Measurements from ENCODE around the gene CLDN4.
"Not testable (repeated sequence)": the region's sequence is repeated elsewhere in the genome, so short reads cannot be mapped to it uniquely, and the experiment has no call there.

CLDN4 gene

DNA sequence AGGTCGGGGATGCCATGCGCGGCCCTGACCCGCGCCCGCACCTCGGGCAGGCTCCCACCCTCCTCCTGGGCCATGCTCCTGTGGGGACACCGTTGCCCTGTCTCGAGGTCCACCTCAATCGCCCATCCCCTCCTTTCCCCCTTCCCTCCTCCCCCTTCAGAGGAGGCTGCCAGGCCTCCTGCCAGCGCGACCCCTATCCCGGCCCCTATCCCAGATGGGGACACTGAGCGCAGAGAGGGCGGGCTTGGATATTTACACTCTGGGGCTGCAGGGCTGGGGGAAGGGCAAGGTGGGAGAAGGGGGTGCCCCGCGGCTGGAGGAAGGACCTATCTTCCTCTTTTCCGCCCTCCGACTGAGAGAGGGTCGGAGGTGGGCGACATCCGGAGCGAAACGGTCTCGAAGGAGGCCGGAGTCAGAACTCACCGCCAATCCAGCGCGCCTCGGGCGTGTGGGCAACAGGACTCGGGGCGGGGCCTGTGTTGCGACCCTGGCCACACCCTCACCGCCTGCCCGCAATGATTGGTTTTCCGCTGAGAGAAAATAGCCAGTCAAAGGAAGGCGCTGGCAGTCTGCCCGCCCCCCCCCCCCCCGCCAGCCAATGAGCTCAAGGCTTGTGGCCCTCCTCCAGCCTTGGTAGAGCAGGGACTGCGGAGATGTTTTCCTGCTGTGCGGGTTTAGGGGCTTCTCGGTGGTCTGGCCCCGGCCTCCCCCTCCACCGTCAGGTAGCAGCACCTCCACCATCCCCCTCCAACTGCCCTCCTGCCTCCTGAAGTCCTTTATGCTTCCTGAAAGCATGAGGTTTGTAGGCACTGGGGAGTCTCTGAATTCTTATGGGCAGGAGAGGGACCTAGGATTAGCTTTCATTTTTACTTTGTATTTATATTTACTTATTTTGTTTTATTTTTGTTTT is 11.5 kb downstream of the CLDN4 start, which contains the start of gene METTL27:
METTL27 (minus strand) TSS at position 450 of the 910 bp plus-strand sequence; CDS start at position 74, 376 bp downstream.
- DNase-seq (ENCODE audit: low read depth), result peak; percentile 78

DNA sequence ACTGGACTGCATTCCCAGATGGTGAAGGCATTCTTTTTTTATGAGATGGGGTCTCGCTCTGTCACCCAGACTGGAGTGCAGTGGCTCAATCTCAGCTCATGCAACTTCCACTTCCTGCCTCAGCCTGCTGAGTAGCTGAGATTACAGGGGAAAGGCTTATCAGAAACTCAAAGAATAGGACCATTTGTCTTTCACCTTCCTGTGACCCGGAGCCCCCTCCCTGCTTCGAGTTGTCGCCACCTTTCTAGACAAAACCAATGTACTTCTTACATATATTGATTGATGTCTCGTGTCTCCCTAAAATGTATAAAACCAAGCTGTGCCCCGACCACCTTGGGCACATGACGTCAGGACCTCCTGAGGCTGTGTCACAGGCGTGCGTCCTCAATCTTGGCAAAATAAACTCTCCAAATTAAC is 13.3 kb downstream of the CLDN4 start:
- no peak for DNase-seq (ENCODE audit: low read depth)

DNA sequence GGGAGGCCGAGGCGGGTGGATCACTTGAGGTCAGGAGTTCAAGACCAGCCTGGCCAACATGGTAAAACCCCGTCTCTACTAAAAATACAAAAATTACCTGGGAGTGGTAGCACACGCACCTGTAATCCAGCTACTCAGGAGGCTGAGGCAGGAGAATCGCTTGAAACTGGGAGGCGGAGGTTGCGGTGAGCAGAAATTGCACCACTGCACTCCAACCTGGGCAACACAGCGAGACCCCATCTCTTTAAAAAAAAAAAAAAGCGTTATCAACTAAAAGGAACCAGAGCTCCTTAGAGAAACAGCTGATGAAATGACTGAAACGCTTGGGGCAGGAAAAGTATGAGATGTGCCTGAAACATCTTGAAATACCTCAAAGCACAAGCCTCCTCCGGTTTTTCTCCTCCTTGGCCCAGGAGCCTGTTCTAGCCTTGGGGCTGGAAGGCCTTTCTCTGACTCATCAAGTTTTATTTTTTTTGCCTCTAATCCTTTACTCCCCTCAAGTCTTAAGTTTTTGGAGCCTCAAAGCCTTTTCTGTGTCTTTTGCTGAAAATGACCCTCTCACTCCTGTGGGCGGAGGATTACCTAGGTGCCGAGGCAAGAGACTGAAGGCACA is 14.2 kb downstream of the CLDN4 start:
- no peak for DNase-seq (ENCODE audit: low read depth)

GRCh38 chr7:73845701-73846195 is 15.0 kb downstream of the CLDN4 start:
- not testable (repeated sequence) for DNase-seq (ENCODE audit: low read depth)

DNA sequence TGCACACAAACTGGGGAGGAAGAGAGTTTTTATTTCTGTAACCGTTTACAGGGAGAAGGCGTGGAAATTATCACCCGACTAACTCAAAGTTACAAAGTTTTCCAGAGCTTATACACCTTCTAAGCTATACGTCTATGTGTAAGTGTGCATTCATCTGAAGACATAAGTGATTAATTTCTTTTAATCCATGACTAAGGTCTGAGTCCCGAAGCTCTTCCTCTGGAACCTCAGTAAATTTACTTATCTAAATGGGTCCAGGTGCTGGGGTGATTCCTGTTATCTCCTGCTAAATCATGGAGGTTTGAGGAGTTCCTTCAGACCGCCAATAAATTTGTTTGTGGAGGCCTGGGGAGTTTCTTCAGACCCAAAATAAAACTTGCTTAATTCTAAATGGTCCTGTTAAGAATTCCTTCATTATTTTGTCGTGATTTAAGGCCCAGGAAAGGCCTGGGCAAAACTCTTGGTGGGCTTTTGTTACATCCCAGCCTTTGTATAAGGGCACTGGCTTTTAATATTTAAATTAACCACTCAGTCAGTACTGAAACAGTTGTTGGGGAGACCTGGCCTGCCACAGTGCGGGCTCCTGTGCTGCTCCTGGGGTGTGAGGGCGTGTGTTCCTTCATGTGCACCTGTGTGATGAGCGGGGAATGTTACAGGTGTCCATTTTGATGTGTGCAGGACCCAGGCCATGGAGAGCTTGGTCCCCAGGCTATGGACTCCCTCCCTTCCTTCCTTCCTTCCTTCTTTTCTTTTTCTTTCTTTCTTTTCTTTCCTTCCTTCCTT is 17.3 kb downstream of the CLDN4 start:
- no peak for DNase-seq (ENCODE audit: low read depth)

GRCh38 chr7:73850781-73851207 is 20.0 kb downstream of the CLDN4 start:
- DNase-seq (ENCODE audit: low read depth), result no peak

DNA sequence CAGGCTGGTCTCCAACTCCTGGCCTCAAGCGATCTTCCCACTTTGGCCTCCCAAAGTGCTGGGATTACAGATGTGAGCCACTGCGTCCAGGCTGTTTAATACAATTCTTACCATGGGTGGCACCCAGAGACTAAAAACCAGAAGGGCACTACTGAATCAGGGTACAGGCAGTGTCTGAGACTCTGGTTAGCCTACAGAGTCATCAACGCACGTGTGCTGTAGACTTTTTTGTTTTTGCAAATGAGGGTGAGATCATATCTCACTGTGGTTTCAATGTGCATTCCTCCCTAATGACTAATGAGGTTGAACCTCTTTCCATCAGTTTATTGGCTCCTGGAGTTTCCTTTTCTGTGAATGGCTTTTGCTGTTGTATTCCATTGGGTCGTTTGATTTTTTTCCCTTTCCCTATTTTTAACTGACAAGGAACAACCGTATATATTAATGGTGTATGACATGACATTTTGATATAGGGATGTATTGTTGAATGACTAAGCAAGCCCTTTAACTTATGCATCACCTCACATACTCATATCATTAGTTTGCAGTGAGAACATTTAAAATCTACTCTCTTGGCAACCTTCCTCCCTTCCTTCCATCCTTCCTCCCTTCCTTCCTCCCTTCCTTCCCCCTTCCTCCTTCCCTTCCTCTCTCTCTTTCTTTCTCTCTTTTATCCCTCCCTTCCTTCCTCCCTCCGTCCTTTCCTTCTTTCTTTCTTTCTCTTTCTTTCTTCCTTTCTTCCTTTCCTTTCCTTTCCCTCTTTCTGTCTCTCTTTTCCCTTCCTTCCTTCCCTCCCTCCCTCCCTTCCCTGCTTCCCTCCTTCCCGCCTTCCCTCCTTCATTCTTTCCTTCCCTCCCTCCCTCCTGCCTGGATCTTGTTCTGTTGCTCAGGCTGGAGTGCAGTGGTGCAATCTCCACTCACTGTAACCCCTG is 20.9 kb downstream of the CLDN4 start:
- DNase-seq (ENCODE audit: low read depth), result no peak

DNA sequence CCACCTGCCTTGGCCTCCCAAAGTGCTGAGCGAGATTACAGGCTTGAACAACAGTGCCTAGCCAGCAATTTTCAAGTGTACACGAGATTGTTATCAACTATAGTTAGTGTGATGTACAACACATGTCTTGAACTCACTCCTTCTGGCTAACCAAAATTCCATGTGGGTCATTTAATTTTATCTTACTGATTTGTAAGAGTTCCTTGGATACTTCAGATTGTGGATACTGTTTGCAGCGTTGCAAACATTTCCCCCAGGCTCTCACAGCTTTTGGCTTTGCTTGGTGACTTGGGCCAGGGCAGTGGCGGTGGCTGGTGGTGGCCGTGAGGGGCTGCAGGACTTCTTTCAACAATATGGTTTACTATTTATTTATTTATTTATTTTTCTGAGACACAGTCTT is 21.7 kb downstream of the CLDN4 start:
- DNase-seq (ENCODE audit: low read depth), result no peak

DNA sequence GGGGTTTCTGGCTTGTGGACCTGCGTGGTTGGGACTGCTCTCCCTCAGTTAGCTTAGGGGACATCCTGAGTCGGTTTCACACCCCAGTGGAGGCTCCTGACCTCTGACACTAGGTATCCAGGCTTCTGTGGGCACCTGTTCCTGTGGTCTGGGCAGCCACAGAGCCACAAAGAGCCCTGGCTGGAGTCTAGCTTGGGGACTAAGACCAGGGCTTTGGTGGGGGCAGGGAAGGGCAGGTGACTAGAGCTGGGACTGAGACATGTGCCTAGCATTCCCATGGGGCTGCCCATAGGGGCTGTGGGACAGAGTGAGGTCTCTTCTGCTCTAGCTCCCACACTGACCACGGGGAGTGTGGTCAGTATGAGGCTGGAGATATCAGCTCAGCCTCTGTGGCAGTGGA is 26.1 kb downstream of the CLDN4 start:
- DNase-seq (ENCODE audit: low read depth), result no peak

DNA sequence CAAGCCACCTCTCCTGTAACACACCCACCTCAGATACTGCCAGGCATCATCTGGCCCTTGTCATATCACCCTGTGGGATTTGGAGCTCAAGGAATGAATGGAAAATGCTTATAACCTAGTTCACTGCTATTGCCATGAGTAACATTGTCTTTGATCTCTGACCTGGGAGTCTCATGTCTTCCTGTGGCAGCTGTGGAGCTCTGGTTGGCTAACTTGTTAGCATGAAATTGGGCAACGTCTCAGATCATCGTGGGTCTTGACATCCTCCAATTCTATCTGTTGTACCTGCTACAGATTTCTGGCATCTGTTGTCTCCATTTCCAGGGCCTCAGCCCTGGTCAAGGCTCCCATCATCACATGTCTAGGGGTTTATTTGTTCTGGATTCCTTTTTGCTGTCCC is 28.0 kb downstream of the CLDN4 start:
- DNase-seq (ENCODE audit: low read depth), result no peak

GRCh38 chr7:73860859-73861258 is 30.1 kb downstream of the CLDN4 start, which contains the start of gene TMEM270:
Gene TMEM270, plus strand, starts transcription at chr7:73861159. Its CDS starts 36 bp downstream, at chr7:73861195.
- no peak for DNase-seq (ENCODE audit: low read depth)

GRCh38 chr7:73861305-73861704 is 30.5 kb downstream of the CLDN4 start:
- no peak for DNase-seq (ENCODE audit: low read depth)

DNA sequence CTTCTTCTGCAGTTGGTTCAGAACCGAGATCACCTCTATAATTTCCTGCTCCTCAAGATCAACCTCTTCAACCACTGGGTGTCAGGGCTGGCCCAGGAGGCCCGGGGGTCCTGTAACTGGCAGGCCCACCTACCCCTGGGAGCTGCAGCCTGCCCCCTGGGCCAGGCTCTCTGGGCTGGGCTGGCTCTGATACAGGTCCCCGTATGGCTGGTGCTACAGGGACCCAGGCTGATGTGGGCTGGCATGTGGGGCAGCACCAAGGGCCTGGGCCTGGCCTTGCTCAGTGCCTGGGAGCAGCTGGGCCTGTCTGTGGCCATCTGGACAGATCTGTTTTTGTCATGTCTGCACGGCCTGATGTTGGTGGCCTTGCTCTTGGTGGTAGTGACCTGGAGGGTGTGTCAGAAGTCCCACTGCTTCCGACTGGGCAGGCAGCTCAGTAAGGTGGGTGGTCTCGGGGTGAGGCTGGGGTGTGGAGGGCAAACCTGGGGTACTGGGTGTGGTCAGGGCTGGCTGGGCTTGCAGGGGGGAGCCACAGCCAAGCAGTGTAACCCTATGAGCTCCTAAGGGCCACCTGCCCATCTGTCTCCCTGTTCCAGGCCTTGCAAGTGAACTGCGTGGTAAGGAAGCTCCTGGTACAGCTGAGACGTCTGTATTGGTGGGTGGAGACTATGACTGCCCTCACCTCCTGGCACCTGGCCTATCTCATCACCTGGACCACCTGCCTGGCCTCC is 34.4 kb downstream of the CLDN4 start:
- DNase-seq (ENCODE audit: low read depth), result no peak

- DNase-seq (ENCODE audit: low read depth), result no peak
Observed at GRCh38 chr7:73865738-73866445, 35.1 kb downstream of the CLDN4 start.

- no peak for DNase-seq (ENCODE audit: low read depth)
Observed at GRCh38 chr7:73866446-73866767, 35.6 kb downstream of the CLDN4 start.

GRCh38 chr7:73869011-73869798 is 38.4 kb downstream of the CLDN4 start:
- DNase-seq (ENCODE audit: low read depth), result no peak

DNA sequence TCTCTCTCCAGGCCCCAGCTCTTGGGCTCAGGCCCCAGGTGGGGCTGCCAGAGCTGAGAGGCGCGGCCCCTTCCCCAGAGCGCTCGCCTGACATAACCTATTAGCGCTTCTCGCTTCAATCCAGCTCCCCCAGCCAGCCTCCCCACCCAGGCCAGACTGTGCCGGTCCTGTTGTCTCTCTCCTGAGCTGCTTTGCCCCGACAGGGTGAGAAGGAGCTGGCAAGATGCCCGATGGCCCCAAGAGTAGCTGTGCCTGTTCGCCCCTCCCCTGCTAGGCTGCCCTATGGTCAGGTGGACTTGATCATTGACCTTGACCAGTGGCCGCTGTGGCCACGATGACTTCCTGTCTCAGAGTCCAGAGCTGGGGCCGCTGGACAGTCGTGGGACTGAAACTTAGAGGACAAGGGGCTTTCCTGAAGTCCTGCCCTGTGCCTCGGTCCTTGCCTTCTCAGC is 39.3 kb downstream of the CLDN4 start:
- DNase-seq (ENCODE audit: low read depth), result no peak

DNA sequence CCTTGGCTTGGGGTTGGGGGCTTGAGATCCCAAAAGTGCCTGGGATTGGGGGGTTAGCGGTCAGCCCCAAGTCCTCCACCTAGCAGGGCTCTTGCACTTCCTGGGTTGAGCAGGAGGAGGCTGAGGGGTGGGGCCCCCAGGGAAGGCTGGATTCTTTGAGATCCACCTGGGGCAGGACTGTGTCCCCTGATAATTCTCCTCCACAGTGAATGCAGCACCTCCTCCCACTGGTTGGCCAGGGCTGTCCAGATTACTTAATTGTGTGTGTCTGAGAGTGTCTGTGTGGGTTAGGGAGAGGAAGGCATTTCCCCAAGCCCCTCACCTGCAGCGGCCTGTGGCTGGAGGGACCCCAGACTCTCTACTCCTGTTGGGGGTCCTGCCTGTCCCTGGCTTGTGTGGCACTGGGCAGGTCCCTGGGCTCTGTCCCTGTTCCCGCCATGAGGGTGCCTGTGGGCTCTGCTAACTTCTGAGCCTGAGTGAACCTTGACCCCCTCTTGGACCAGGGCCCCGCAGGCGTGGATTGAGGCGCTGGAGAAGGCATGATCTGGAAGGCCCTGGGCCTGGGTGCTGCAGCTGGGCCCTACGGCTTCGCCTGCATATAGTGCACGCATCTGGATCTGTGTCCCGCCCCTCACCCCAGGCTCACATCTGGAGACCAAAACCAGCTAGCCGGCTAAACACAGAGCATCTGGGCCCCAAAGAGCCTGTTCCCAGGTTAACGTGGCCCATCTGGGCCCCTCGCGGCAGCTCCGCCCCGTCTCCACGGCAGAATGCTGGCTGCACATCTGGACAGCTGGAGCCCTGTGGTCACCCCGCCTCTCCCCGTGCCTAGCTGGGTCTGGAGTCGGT is 40.6 kb downstream of the CLDN4 start:
- no peak for DNase-seq (ENCODE audit: low read depth)

Data from activated T-helper 1 cell treated with Interleukin-2 at 50 U/mL for 16 hours (primary cell).